GM18951 (cell line): ENCODE measurements around the gene RPL36.
"Not testable (repeated sequence)": the region's sequence is repeated elsewhere in the genome, so short reads cannot be mapped to it uniquely, and the experiment has no call there.

Experiments
- POLR2A ChIP-seq: IDR thresholded peaks from 4 replicates; pipeline ENCODE4 v1.6.1; 2011; ENCODE audit warnings: mild to moderate bottlenecking; ENCODE audit not compliant: insufficient read length, insufficient read depth; ENCODE audit errors: extremely low read depth
- in situ Hi-C: fragments of 300-500 bp; cut with MboI; formaldehyde crosslinking; loops from one replicate; pipeline ENCODE4 v1.12.0; 2022; ENCODE audit warnings: low sequenced_read_pairs, mixed read lengths, inconsistent platforms; ENCODE audit not compliant: unreplicated experiment

Gene RPL36

GRCh38 chr19:5679289-5680083 lies 10.6 kb upstream of the RPL36 start:
- no peak for TF ChIP-seq POLR2A
- in situ Hi-C loops: no loop called here

DNA sequence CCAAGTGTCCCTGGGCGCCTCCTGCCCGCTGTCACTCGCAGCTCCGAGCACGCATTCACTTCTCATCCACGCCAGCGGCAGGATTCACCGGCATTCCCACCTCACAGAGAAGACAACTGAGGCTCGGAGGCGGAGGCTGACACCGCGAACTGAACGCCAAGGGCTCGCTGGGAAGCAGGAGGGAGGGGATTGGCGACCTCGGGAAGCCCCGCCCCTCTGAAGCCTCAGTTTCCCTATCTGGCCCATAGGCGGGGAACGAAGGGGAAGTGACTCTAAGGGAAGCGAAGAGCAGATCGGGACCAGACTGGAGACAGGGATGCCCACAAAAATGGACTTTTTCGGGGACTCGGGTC lies 10.0 kb upstream of the RPL36 start:
- in situ Hi-C loops: no loop called here

DNA sequence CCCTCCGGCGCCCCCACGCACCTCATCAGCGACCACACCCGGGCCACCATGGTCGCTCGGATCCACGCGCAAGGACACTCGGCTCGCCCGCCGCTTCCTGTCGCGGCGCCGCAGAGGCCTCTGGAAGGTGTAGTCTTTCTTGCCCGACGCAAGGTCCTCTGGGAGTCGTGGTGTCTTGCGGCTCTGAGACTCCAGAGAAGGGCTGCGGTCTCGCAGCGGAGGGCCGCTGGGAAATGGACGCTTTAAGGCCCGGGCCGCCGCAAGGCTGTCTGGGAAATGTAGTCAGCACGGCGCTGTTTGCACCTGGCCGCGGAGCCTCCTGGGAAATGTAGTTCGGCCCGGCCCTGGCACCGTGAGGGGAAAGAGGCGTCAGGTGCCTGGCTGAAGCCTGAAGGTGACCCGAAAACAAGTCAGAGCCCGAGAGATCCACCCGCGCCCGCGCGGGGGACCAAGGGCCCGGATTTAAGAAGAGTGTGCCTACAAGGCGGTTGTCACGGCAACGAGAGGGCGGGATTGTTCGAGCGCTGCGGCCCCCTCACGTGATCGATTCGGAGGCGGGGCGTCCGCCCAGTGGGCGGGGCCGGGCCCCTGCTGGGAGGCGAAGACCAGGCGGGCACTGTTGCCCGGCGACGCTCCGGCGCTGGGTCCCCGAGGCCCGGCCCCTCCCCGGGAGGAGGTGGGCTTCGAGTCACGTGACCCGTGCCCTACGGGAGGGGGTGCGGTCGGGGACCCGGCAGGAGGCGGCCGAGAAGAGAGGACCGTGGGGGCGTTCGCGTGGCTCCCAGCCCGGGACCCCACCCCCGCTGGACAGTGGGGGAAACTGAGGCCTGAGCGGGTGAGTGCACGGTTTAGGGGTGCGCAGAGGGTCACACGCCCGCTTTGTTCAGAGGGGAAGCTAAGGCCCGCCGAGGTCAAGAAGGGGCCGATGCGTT lies 9.4 kb upstream of the RPL36 start, which contains the start of the genes HSD11B1L and MICOS13:
HSD11B1L (plus strand) TSS at position 591 of the 932 bp plus-strand sequence. CDS start 3,806 bp downstream, outside the sequence.
MICOS13 (minus strand) TSS at position 80 of the 932 bp plus-strand sequence; CDS start at position 50, 30 bp downstream.
- in situ Hi-C loops: no loop called here

More for the DNA sequence above, 10.0 kb upstream of the RPL36 start:
- no peak for TF ChIP-seq POLR2A

GRCh38 chr19:5681391-5682106 lies 8.5 kb upstream of the RPL36 start:
- no peak for TF ChIP-seq POLR2A
- in situ Hi-C loops: no loop called here

More for the DNA sequence above, 9.4 kb upstream of the RPL36 start, which contains the start of the genes HSD11B1L and MICOS13:
- TF ChIP-seq POLR2A: peak; percentile 81

GRCh38 chr19:5682107-5682482 lies 8.0 kb upstream of the RPL36 start:
- no peak for TF ChIP-seq POLR2A
- in situ Hi-C loops: no loop called here

DNA sequence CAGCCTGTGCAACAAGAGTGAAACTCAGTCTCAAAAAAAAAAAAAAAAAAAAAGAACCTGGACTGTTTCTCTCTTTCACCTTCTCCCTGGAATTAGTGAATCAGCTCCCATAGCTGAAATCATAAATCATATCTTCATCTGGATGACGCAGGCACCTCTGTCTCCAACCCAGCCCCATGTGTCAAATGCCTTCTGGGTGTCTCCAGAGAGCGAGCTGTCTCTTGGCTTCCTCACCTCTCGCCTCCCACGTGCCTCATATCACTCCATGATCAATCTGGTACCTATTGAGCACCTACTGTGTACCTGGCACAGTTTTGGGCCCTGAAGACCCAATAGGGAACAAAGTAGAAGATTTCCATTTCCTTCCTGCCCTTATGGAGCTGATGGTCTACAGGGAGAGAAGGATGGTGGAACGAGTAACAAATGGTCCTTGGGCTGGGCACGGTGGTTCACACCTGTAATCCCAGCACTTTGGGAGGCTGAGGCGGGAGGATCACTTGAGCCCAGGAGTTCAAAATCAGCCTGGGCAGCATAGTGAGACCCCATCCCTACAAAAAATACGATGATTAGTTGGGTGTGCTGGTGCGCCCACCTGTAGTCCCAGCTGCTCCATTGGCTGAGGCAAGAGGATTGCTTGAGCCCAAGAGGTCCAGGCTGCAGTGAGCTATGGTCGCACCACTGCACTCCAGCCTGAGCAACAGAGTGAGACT lies 6.8 kb upstream of the RPL36 start:
- TF ChIP-seq POLR2A: no peak
- in situ Hi-C loops: no loop called here

- TF ChIP-seq POLR2A: no peak
- in situ Hi-C loops: no loop called here
Measured at GRCh38 chr19:5684694-5685430, 5.2 kb upstream of the RPL36 start.

DNA sequence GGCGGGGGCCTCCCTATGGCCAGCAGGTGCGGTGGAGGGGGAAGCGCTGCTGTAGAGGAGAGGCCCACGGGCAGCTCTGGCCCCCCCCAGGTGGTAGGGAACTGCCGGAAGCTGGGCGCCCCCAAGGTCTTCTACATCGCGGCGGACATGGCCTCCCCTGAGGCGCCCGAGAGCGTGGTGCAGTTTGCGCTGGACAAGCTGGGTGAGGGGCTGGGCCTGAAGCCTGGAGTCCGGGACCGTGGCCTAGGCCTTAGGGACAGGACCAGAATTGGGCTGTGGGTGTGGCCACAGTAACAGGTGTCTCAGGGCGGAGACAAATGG lies 3.8 kb upstream of the RPL36 start:
- TF ChIP-seq POLR2A: no peak
- in situ Hi-C loops: no loop called here

DNA sequence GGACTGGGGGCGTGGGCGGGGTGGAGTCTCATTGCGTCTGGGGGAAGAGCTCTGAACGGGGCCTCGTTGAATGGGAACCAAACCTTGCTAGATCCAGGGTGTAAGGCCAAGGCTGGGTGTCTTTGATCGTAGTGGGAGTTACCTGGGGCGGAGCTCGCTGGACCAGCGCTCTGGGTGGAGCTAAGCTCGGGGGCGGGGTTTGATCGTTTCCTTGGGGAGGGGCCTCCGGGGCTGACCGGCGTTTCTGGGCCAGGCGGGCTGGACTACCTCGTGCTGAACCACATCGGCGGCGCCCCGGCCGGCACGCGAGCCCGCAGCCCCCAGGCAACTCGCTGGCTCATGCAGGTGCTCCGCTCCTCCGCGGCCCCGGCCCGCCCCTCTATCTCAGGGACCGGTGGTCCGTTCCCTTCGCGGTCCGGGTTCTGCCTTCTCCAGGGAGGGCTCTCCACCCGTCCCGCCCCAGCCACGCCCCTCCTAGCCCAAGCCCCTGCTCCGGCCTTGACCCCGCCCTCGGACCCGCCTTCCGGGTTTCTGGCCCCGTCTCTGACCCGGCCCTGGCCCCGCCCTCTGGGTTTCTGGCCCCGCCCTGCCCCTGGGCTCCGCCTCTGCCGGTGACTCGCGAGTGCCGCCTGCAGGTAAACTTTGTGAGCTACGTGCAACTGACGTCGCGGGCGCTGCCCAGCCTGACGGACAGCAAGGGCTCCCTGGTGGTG lies 3.3 kb upstream of the RPL36 start:
- in situ Hi-C loops: no loop called here
- no peak for TF ChIP-seq POLR2A

DNA sequence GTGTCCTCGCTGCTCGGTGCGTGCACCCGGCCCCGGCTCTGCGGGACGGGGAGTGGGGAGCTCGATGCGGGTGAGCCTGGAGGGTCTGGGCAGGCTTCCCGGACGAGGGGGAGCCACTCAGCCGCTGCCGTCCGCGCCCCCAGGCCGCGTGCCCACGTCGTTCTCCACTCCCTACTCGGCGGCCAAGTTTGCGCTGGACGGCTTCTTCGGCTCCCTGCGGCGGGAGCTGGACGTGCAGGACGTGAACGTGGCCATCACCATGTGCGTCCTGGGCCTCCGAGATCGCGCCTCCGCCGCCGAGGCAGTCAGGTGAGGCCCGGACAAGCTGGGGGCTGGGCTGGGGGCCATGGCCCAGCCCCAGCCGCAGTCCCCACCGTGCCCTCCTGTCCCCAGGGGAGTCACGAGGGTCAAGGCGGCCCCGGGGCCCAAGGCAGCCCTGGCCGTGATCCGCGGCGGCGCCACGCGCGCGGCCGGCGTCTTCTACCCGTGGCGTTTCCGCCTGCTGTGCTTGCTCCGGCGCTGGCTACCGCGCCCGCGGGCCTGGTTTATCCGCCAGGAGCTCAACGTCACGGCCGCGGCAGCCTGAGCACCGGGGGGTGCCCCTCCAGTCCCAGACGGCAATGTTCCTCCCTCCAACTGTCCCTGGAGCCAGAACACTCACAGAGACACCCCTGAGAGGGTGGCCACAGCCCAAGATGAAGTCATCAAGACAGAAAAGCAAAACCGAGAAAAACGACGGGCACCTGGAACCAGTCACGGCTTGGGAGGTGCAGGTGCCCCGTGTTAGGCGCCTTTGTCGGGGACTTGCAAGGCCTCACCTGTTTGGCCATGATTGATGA lies 2.5 kb upstream of the RPL36 start:
- in situ Hi-C loops: no loop called here
- TF ChIP-seq POLR2A: no peak

DNA sequence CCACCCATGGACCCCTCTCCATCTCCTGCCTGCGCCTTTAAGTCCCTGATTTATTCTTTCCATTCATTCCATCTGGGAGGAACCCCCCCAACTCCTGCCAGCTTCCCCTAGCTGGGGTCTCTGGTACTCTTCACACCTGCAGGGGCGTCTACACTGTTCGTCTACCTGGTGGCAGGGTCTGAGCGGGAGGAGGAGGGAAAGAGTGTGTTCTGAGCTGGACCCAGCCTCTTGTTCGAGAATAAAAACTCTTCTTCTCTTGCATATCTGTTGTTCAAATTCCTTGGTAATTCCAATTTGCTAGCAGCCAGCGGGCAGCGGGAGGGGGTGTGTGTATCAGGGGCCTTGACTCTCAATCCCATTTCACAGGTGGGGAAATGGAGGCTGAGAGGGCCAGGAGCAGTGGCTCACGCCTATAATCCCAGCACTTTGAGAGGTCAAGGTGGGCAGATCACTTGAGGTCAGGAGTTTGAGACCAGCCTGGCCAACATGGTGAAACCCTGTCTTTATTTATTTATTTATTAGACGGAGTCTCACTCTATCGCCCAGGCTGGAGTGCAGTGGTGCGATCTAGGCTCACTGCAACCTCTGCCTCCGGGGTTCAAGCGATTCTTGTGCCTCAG lies 1.7 kb upstream of the RPL36 start:
- in situ Hi-C loops: not testable (repeated sequence)
